HG03039 (cell line): ENCODE results near the gene ZFYVE9.
"Not testable (repeated sequence)": the region's sequence is repeated elsewhere in the genome, so short reads cannot be mapped to it uniquely, and the experiment has no call there.

Experiments used
- ATAC-seq: cut with Tn5 transposase; IDR thresholded peaks from one replicate; pipeline ENCODE4 v1.9.1; 2021; ENCODE audit warnings: mild to moderate bottlenecking, moderate library complexity; ENCODE audit not compliant: unreplicated experiment

Gene ZFYVE9

DNA sequence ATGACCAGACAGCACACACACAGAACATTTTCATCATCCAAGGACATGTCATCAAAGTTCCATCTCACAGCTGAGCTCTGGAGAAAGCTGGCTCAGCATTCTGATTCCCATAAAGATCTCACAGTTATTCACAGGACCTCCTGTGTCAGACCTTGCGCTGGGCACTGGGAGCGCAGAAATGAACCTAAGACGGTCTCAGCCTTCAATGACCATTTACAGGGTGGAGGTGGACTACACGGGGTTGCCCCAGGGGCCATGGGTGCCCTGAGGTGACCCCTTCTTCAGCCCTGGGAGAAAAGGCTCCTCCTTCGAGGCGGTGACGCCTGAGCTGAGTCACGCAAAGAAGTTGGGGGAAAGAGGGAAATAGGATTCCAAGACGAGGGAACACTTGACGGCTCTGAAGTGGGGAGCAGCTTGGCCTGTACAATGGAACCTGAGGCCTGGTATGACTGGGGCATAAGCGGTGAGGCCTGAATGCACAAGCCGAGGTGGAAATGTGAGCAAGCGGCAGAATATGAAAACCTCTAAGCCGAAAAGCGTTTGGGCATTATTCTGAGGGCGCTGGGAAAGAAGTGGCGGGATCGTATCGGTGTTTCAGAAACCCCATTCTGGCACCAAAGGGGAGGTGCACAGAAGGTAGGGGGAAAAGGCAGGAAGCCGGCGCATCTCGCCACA lies 223.3 kb downstream of the ZFYVE9 start:
- ATAC-seq, result no peak

DNA sequence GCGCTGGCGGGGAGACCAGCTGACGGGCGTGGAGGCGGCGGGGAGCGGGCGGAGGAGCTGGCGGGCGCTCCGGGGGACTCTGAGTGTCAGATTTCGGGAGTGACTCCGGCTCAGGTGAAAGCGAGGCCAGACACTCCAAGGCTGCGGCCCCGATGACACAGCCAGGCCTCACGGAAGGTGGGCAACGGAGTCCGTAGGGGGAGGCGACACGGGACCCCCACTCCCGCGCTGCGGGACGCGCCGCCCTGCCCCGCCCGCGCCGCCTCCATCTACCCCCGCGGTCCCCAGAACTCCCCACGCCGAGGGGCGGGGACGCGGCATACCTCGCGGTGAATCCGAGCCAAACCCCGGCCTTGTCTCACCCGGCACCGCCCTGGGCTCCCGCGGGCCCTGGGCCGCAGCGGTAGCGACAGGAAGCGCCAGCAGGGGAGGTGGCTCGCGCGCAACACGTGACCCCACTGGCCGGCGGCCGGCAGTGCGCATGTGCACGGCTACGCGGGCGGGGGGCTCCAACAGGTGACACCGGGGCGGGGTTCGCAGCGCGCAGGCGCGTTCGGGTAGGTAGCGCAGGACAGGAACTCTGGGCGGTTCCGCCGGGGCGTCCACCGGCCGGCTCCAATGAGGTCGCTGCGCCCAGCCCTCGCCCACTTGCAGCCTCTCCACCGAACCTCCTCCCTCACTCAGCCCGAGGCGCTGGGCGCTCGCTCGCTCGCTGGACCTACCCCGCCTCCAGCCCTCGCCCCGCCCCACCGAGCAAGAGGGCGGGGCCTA lies 224.0 kb downstream of the ZFYVE9 start, which contains the start of gene CC2D1B:
CC2D1B (minus strand) TSS at position 460 of the 771 bp plus-strand sequence. CDS start 1,585 bp downstream, outside the sequence.
- peak; percentile 85 for ATAC-seq

DNA sequence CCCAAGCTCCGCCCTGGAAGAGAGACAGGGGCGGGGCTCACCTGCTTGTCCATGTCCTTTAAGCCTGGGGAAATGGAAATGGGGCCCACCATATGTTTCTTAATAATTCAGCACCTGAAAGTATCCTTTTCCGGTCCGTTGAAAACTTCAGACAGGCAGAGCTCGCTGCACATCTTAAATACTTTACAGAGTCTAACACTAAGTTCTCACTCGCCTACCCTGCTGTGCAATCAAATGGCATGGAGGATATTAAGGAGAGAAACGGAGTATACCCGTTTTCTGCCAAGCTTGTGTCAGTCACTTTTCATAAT lies 224.6 kb downstream of the ZFYVE9 start:
- ATAC-seq, result no peak

DNA sequence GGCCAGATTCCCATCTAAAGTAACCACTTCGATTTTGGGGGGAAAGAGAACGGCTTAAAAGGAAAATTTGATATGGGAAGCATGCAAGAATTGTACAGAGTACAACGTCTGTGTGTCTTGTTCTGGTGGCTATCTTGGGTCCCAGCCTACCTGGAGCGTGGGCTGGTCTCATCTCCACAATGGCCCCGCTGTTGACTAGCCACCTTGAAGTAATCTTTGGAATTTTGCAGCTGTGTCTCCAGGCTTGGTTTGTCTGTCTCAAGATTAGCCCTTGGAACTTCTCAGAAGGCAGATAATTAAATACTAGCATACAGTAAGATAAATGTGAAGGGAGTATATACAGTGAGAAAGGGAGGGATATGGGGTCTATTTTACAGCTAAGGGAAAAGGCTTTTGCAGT lies 225.4 kb downstream of the ZFYVE9 start:
- no peak for ATAC-seq

DNA sequence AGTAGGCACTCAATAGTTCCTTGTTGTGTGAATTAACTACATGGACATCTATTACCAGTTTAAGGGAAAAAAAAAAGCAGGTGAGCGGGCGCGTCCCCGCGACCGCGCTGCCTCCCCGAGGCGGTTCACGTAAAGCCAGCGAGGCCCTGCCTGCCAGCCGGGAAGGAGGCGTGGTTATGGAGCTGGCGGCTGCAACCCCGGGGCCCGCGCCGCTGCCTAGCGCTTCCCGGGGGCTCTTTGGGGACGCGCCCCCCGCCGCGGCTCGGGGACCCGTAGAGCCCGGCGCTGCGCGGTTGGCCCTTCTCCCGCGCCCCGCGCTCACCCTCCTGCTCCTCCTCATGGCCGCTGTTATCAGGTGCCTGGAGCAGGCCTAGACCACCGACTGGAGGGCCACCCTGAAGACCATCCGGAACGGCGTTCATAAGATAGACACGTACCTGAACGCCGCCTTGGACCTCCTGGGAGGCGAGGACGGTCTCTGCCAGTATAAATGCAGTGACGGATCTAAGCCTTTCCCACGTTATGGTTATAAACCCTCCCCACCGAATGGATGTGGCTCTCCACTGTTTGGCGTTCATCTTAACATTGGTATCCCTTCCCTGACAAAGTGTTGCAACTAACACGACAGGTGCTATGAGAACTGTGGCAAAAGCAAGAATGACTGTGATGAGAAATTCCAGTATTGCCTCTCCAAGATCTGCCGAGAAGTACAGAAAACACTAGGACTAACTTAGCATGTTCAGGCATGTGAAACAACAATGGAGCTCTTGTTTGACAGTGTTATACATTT lies 226.7 kb downstream of the ZFYVE9 start:
- no peak for ATAC-seq

DNA sequence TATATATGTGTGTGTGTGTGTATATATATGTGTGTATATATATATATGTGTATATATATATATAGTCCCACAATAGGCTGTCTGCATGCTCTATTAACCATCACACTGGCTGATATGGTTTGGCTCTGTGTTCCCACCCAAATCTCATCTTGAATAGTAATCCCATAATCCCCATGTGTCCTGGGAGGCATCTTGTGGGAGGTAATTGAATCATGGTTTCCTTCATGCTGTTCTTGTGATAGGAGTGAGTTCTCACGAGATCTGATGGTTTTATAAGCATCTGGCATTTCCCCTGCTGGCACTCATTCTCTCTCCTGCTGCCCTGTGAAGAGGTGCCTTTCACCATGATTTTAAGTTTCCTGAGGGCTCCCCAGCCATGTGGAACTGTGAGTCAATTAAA lies 228.0 kb downstream of the ZFYVE9 start:
- not testable (repeated sequence) for ATAC-seq

DNA sequence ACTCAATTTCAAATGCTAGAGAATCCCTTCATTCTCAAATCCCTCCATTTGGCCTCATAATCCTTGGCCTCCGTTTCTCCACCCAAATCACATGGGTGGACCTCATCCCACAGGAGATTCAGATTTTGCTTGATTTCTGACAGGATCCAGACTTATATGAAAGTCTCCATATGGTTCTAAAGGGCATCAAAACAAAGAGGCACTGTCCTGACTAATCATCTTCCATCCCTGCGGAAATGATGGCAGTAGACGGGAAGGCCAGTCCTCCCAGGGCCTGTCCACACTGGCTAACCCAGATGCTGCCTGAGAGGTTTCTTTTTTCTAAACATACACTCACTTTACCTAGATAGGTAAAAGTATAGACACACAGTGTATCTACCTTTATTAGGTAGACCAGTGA lies 243.5 kb downstream of the ZFYVE9 start:
- ATAC-seq, result no peak

DNA sequence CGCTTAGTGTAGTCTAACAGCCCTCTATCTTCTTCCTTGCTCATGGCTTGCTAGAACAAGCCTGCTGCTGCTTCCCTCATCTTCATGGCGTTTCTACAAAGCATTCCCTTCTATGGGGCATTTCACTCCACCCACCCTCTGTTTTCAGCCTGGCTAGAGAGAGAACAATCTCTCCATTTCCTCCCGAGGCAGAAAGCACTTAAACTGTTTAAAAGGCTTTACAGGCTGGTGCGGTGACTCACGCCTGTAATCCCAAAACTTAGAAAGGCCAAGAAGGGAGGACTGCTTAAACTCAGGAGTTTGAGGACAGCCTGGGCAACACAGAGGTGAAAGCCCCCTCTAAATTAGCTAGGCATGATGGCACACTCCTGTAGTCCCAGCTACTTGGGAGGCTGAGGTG lies 244.6 kb downstream of the ZFYVE9 start:
- ATAC-seq, result no peak

DNA sequence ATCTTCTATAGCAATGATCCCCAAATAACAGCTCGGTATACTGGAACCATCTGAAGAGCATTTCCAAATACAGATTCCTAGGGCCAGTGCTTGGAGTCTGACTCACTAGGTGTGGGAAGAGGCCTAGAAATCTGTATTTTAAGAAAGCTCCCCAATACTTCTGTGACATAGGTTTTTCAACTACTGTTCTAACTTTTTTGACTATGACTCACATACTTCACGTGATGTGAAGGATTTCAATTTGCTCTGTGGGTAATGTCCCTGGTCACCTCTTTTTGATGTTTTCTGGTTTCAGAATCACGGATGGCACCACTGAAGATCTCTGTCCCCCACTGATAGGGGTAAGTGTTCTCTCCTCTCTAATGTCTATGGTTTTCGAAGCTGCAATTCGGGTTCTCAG lies 251.3 kb downstream of the ZFYVE9 start:
- ATAC-seq, result no peak
